Pancreas (tissue), 10 donors: ENCODE results near the gene PRR18. TPM values are rescaled to one million over a fixed set of nuclear protein-coding genes. Genes with fewer than 3 reads are reported as not detected.

Source experiments
- ATAC-seq, 4 donors: fragments of 200-7000 bp; cut with Tn5 transposase; one replicate each; pipeline versions ENCODE4 v1.8.0 to v1.9.1; 2020; ENCODE audit warnings: mild to moderate bottlenecking in 4 of 4, moderate library complexity in 4 of 4
- DNase-seq, 6 donors: peaks; one replicate each; pipeline ENCODE4 v3.0.0-alpha.2; 2020
- FAIRE-seq: peaks from 2 replicates; lab custom pipeline; 2012; peaks lifted over from hg19 to GRCh38; lab: Jason Lieb, UNC
- H3K27ac ChIP-seq, 4 donors: fragments of 200-600 bp; sonication (generic); 1 replicate in 3 of 4; 2 replicates in 1 of 4; pipeline versions ENCODE4 v1.5.0 to v1.8.0; 2020
- H3K27me3 ChIP-seq, 4 donors: fragments of 200-600 bp; one replicate each; pipeline ENCODE4 v1.8.0; 2021
- H3K36me3 ChIP-seq, 3 donors: fragments of 200-600 bp; sonication (generic) in 1 of 3; one replicate each; pipeline versions ENCODE4 v1.5.0 to v1.8.0; 2020 to 2021
- H3K4me1 ChIP-seq, 3 donors: fragments of 200-600 bp; one replicate each; pipeline ENCODE4 v1.8.0; 2021
- H3K4me3 ChIP-seq, 4 donors: fragments of 200-600 bp; sonication (generic) in 2 of 4; one replicate each; pipeline versions ENCODE4 v1.5.0 to v1.8.0; 2020 to 2021
- H3K9me3 ChIP-seq, 4 donors: fragments of 200-600 bp; one replicate each; pipeline ENCODE4 v1.8.0; 2021
- WGBS, 2 donors: extraction: QIAGEN DNeasy Blood & Tissue Kit; methylation state at CpG; one replicate each; pipeline ENCODE4 v1.1.7; 2013; 5-methylcytosine and 5-hydroxymethylcytosine counted together
- intact Hi-C, 3 donors: fragments of 100-400 bp; cut with DNase I; formaldehyde crosslinking; loops; one replicate each; pipeline versions ENCODE4 v1.11.1 to v1.14.2; 2022
- polyA plus RNA-seq, 2 donors: library from polyadenylated mRNA; stranded (reverse); fragments of 200-250 nt; gene quantifications; one replicate each; pipeline ENCODE4 v1.2.3, GENCODE V29; 2013
- total RNA-seq, 6 donors: library from RNA; stranded (reverse); fragmentation: NEBNext Ultra II Directional in 4 of 6; extraction: Animal tissue kit (Norgen Biotek cat#: 25700) in 4 of 6; gene quantifications; one replicate each; pipeline versions ENCODE4 v1.2.1 to v1.2.4, GENCODE V29; 2021 to 2023
- TF ChIP-seq, protein P1 (sequence below), 4 donors: fragments of 200-600 bp; sonication (generic) in 3 of 4; IDR thresholded peaks; one replicate each; pipeline versions ENCODE4 v1.5.0 to v1.8.0; 2021; ENCODE audit warnings: antibody characterized with exemption in 4 of 4
- donor health status: healthy with polysubstance abuse.
- donor health status: DM: no; HTN: no; CAD: no; lungs with moderate emphysema.
- donor health status: DM: no; HTN: no; CAD: no.
- donor health status: control.
- donor health status: control.
- donor health status: Bipolar disorder and iron deficiency.
- donor health status: DM: yes; HTN: yes; CAD: no.
- donor health status: DM: no; HTN: no; CAD: no.
- donor health status: DM: no; HTN: no; CAD: no.
- donor health status: DM: yes; HTN: yes; CAD: no.

Gene PRR18
- total and polyA plus RNA-seq, 8 donors = 0.06 to 0.61 (median 0.34) TPM

DNA sequence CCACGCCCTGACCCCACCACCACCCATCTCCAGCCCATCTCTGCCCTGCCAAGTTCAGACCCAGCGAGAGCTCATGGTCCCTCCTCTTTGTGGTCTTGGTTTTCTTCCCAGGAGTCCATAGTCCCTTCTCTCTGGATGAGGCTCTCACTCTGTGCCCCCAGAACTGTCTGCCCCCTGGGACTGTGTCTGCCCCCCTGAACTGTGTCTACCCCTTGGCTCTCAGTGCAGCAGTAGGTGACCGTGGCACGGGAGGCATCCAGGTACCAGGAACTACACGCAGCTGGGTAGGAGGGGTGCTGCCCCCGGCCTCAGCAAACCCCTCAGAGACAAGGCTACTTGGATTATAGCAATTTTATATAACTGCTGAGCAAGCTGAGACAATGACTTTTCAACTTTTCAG, 23.6 kb downstream of the PRR18 start:
- Histone ChIP-seq H3K27ac (no peak overlapping the region), H3K36me3 (no peaks in the 10 kb centered on the region), H3K9me3 (no peaks in the 10 kb centered on the region), H3K27me3 (no peaks in the 10 kb centered on the region), H3K4me1 (no peaks in the 10 kb centered on the region), H3K4me3 (no peak overlapping the region)
- ATAC-seq = no peak
- DNase-seq = no peak
- WGBS, 2 donors = 60 to 67% methylated on average over 6 of the region's 6 CpGs
- intact Hi-C loops = loop anchor here in 1 of 3 donors (10.0 kb wide), 1 partner anchor 120 kb away; no protein-coding TSS in a partner anchor
- FAIRE-seq = no peak
- TF ChIP-seq, protein P1, sequence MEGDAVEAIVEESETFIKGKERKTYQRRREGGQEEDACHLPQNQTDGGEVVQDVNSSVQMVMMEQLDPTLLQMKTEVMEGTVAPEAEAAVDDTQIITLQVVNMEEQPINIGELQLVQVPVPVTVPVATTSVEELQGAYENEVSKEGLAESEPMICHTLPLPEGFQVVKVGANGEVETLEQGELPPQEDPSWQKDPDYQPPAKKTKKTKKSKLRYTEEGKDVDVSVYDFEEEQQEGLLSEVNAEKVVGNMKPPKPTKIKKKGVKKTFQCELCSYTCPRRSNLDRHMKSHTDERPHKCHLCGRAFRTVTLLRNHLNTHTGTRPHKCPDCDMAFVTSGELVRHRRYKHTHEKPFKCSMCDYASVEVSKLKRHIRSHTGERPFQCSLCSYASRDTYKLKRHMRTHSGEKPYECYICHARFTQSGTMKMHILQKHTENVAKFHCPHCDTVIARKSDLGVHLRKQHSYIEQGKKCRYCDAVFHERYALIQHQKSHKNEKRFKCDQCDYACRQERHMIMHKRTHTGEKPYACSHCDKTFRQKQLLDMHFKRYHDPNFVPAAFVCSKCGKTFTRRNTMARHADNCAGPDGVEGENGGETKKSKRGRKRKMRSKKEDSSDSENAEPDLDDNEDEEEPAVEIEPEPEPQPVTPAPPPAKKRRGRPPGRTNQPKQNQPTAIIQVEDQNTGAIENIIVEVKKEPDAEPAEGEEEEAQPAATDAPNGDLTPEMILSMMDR (IDR thresholded peaks at IDR 0.05) = no peak

DNA sequence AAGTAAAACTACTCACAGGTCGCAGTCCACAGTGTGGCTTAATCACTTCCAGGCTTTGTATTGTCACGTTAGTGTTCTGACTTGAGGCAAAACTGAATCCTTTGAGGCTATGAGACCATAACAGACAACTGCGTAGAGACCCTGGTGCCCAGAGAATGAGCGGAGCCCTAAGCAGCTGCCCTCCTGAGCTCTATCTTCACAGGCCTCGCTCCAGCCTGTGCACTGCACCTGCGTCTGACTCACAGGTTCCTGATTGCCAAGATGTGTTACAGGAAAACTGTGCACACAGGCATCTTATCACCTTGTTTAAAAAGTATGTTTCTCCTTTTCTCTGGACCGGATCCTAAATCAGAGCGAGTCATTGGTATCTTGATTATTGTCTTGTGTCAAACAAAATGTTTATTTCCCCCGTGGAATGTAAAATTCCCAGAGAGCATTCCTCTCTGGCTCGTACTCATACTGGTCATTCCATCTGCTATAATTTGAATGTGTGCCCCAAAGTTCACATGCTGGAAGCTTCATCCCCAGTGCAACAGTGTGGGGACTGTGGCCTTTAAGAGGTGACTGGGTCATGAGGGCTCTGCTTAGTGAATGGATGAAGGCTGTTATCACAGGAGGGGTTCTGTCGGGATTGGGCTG, 25.7 kb downstream of the PRR18 start:
- H3K9me3 ChIP-seq = no peaks in the 10 kb centered on the region
- no peaks in the 10 kb centered on the region for H3K4me1 ChIP-seq
- no peaks in the 10 kb centered on the region for H3K27me3 ChIP-seq
- DNase-seq (no peak), ATAC-seq (peak in 1 of 4 donors; percentile 37), FAIRE-seq (no peak)
- no peak overlapping the region for H3K4me3 ChIP-seq
- 37 to 51% methylated on average over 11 of the region's 11 CpGs for WGBS, 2 donors
- intact Hi-C loops = loop anchor here in 1 of 3 donors (10.0 kb wide), 1 partner anchor 122 kb away; no protein-coding TSS in a partner anchor
- H3K36me3 ChIP-seq = no peaks in the 10 kb centered on the region
- H3K27ac ChIP-seq = no peak overlapping the region
- TF ChIP-seq, protein P1 (IDR thresholded peaks at IDR 0.05) = no peak

DNA sequence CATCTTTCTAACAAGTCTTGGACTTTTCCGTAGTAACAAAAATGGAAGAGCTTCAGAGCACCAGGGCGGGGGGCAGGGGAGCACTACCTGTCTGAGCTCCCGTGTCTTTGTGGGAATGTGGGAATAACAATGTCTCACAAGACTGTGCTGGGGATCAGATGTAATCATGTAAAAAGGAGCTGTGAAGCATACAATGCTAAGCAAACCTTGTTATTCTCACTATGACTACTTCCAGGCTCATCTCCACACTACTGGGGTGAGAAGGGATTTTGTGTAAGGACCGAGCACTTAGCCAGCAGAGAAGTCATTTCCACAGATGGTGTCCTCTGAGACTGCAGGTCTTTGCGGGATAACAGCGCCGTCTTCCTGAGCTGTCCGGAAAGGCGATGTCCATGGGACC, 27.1 kb downstream of the PRR18 start:
- no peaks in the 10 kb centered on the region for H3K27me3 ChIP-seq
- 78 to 87% methylated on average over 9 of the region's 9 CpGs for WGBS, 2 donors
- intact Hi-C loops = loop anchor here in 1 of 3 donors (10.0 kb wide), 1 partner anchor 124 kb away; no protein-coding TSS in a partner anchor
- H3K36me3 ChIP-seq = no peaks in the 10 kb centered on the region
- no peaks in the 10 kb centered on the region for H3K9me3 ChIP-seq
- no peak for DNase-seq
- H3K4me1 ChIP-seq = no peaks in the 10 kb centered on the region
- H3K4me3 ChIP-seq = no peak overlapping the region
- ATAC-seq = no peak
- TF ChIP-seq, protein P1 (IDR thresholded peaks at IDR 0.05) = no peak
- no peak overlapping the region for H3K27ac ChIP-seq
- no peak for FAIRE-seq

DNA sequence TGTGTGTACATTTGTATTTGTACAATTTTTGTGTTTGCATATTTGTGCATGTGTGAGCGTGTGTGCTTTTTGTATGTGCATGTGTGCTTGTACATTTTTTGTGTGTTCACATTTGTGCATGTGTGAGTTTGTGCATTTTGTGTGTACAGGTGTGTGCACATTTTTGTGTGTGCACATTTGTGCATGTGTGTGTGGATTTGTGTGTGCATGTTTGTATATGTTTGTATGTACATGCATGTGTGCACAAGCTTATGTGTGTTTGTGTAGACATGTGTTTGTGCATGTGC, 28.9 kb downstream of the PRR18 start:
- intact Hi-C loops = loop anchor here in 1 of 3 donors (5.0 kb wide), 1 partner anchor 118 kb away; no protein-coding TSS in a partner anchor
- TF ChIP-seq, protein P1 (IDR thresholded peaks at IDR 0.05) = no peak
- DNase-seq (no peak), FAIRE-seq (no peak), ATAC-seq (no peak)
- Histone ChIP-seq H3K36me3 (no peaks in the 10 kb centered on the region), H3K27me3 (no peaks in the 10 kb centered on the region), H3K4me3 (no peak overlapping the region), H3K9me3 (no peaks in the 10 kb centered on the region), H3K4me1 (no peaks in the 10 kb centered on the region), H3K27ac (no peak overlapping the region)
- 81 to 93% methylated on average over 1 of the region's 1 CpG for WGBS, 2 donors
